Coronary artery (tissue), 2 donors: ENCODE results near the gene IGF2R.

Experiments used
- DNase-seq: peaks from one replicate; pipeline ENCODE4 v3.0.0-alpha.2; 2017; ENCODE audit warnings: low spot score
- H3K27ac ChIP-seq, 2 donors: fragments of 200-600 bp; sonication (generic); one replicate each; pipeline ENCODE4 v1.5.1; 2016 to 2019
- H3K4me3 ChIP-seq: fragments of 200-600 bp; sonication (generic); 2 replicates; pipeline ENCODE4 v1.5.1; 2016; ENCODE audit warnings: mild to moderate bottlenecking, moderate library complexity
- CTCF ChIP-seq: fragments of 200-600 bp; sonication (generic); IDR thresholded peaks from one replicate; pipeline ENCODE4 v1.5.1; 2019; ENCODE audit warnings: antibody characterized with exemption

IGF2R gene

GRCh38 chr6:160004419-160005175 is 35.7 kb downstream of the IGF2R start:
- DNase-seq, result no peak
- no peak overlapping the region for H3K27ac ChIP-seq
- no peak for TF ChIP-seq CTCF
- H3K4me3 ChIP-seq, result no peak overlapping the region

GRCh38 chr6:160005211-160005610 is 36.3 kb downstream of the IGF2R start:
- Histone ChIP-seq H3K27ac (no peak overlapping the region), H3K4me3 (no peak overlapping the region)
- TF ChIP-seq CTCF, result no peak
- no peak for DNase-seq

- Histone ChIP-seq H3K4me3 (peak overlapping the region; percentile 46), H3K27ac (no peak overlapping the region)
- no peak for TF ChIP-seq CTCF
- no peak for DNase-seq
Measured at GRCh38 chr6:160005861-160006540, 37.1 kb downstream of the IGF2R start.

- Histone ChIP-seq H3K27ac (no peak overlapping the region), H3K4me3 (no peak overlapping the region)
- TF ChIP-seq CTCF, result no peak
- no peak for DNase-seq
Measured at GRCh38 chr6:160007145-160007544, 38.3 kb downstream of the IGF2R start.

- TF ChIP-seq CTCF, result no peak
- no peak for DNase-seq
- H3K4me3 ChIP-seq, result no peak overlapping the region
- no peak overlapping the region for H3K27ac ChIP-seq
Measured at GRCh38 chr6:160007611-160008010, 38.7 kb downstream of the IGF2R start.

GRCh38 chr6:160010067-160010466 is 41.2 kb downstream of the IGF2R start:
- Histone ChIP-seq H3K27ac (peak overlapping the region; percentile 8 to 37), H3K4me3 (no peak overlapping the region)
- no peak for TF ChIP-seq CTCF
- no peak for DNase-seq
